ENCODE data around the gene TFCP2. TPM values are rescaled to one million over a fixed set of nuclear protein-coding genes. Genes with fewer than 3 reads are reported as not detected.

Gene TFCP2
- total and polyA plus RNA-seq, 2 experiments from 2014 or later = 12.2 to 17.0 TPM

DNA sequence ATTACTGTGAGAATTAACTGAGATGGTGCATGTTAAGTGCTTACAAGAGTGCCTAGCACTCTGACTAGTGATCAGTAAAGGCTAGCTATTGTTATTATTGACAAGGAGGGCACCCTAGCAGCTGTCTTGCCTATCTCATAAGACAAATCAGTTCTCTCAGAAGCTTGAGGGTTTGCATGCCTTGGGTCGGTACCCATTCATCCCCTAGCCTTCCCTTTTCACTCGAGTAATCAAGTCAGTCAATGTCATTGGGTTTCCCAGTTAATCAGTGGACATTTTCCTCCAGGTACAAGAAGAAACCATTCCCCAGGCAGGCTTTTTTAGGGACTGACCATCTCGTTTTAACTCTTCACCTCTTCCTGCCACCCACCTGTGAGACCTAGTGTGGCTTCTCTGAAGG, 10.4 kb upstream of the TFCP2 start:
- Histone ChIP-seq H3K4me1 (ENCODE audit: low read depth) (no peaks in the 10 kb centered on the region), H3K4me3 (no peak overlapping the region), H3K9me3 (ENCODE audit: low read depth) (no peaks in the 10 kb centered on the region), H3K27me3 (no peaks in the 10 kb centered on the region), H3K36me3 (no peaks in the 10 kb centered on the region), H3K27ac (peak overlapping the region; percentile 11)
- DNase-seq (ENCODE audit: low read depth in 1 of 2, low spot score in 1 of 2) = no peak
- TF ChIP-seq, protein P1, sequence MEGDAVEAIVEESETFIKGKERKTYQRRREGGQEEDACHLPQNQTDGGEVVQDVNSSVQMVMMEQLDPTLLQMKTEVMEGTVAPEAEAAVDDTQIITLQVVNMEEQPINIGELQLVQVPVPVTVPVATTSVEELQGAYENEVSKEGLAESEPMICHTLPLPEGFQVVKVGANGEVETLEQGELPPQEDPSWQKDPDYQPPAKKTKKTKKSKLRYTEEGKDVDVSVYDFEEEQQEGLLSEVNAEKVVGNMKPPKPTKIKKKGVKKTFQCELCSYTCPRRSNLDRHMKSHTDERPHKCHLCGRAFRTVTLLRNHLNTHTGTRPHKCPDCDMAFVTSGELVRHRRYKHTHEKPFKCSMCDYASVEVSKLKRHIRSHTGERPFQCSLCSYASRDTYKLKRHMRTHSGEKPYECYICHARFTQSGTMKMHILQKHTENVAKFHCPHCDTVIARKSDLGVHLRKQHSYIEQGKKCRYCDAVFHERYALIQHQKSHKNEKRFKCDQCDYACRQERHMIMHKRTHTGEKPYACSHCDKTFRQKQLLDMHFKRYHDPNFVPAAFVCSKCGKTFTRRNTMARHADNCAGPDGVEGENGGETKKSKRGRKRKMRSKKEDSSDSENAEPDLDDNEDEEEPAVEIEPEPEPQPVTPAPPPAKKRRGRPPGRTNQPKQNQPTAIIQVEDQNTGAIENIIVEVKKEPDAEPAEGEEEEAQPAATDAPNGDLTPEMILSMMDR (IDR thresholded peaks at IDR 0.05; ENCODE audit: low read depth, low read length) = no peak

DNA sequence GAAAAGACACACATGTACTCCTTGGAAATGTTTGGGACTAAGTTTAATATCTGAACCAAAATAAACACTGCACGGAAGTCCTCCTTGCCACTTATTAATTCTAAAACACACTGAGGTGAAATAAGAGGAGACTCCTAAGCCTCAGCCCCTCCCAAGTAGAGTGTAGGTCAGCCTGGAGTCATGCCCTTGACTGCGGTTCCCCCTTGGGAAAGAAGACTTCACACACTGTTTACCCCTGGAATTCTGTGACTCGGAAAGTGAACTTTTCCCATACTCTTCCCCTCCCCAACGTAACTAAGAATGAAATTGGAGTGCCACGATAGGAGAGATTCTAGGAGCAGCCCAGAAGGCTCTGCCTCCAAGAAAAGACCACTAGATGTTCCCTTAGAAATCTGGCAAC, 8.6 kb upstream of the TFCP2 start:
- H3K9me3 ChIP-seq (ENCODE audit: low read depth) = no peaks in the 10 kb centered on the region
- DNase-seq (ENCODE audit: low read depth in 1 of 2, low spot score in 1 of 2) = no peak

GRCh38 chr12:51177897-51178296, 5.0 kb upstream of the TFCP2 start:
- TF ChIP-seq, protein P1 (IDR thresholded peaks at IDR 0.05; ENCODE audit: low read depth, low read length) = no peak
- Histone ChIP-seq H3K4me1 (ENCODE audit: low read depth) (no peaks in the 10 kb centered on the region), H3K27me3 (peaks cover 5% of the 10 kb centered on the region), H3K9me3 (ENCODE audit: low read depth) (no peaks in the 10 kb centered on the region), H3K27ac (no peak overlapping the region), H3K4me3 (no peak overlapping the region), H3K36me3 (no peaks in the 10 kb centered on the region)
- no peak for DNase-seq (ENCODE audit: low read depth in 1 of 2, low spot score in 1 of 2)

More for the DNA sequence above, 8.6 kb upstream of the TFCP2 start:
- Histone ChIP-seq H3K36me3 (no peaks in the 10 kb centered on the region), H3K4me1 (ENCODE audit: low read depth) (no peaks in the 10 kb centered on the region), H3K27me3 (peaks cover 5% of the 10 kb centered on the region), H3K27ac (no peak overlapping the region), H3K4me3 (no peak overlapping the region)
- TF ChIP-seq, protein P1 (IDR thresholded peaks at IDR 0.05; ENCODE audit: low read depth, low read length) = no peak

GRCh38 chr12:51174501-51174900, 1.6 kb upstream of the TFCP2 start:
- TF ChIP-seq, protein P1 (IDR thresholded peaks at IDR 0.05; ENCODE audit: low read depth, low read length) = no peak
- no peak overlapping the region for H3K27ac ChIP-seq
- H3K27me3 ChIP-seq = peaks cover 5% of the 10 kb centered on the region
- H3K4me3 ChIP-seq = no peak overlapping the region
- no peaks in the 10 kb centered on the region for H3K36me3 ChIP-seq
- H3K4me1 ChIP-seq (ENCODE audit: low read depth) = no peaks in the 10 kb centered on the region
- H3K9me3 ChIP-seq (ENCODE audit: low read depth) = no peaks in the 10 kb centered on the region
- DNase-seq (ENCODE audit: low read depth in 1 of 2, low spot score in 1 of 2) = no peak

DNA sequence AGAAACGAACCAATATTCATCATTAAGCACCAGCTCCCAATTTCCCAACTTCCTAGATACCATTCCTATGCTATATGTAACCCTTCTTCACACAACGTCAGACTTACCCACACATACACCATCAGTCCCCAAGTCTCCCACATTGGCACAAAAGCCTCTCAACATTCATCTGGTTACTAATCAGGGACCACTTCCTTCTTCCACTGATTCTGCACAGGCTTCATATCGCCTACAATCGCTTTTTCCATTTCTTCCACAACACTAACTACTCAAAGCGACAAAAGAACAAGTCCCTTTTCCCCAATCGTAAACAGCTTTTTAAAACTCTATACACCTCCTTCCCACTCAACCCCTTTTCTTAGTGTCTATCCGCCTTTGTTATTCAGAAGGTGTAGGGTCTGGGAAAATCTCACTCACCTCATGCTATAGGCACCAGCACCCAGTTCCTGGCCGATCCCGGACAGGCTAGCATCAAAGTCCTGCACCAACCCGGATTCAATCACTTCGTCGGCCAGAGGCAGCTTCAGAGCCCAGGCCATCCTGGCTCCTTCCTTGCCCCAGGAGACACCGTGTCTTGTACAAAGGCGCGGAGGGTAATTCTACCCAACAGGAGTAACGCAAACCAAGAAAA, 936 bp downstream of the TFCP2 start:
- TF ChIP-seq, protein P1 (IDR thresholded peaks at IDR 0.05; ENCODE audit: low read depth, low read length) = no peak
- Histone ChIP-seq H3K27me3 (no peaks in the 10 kb centered on the region), H3K36me3 (no peaks in the 10 kb centered on the region), H3K4me3 (peak overlapping the region; percentile 63), H3K4me1 (ENCODE audit: low read depth) (no peaks in the 10 kb centered on the region), H3K9me3 (ENCODE audit: low read depth) (no peaks in the 10 kb centered on the region), H3K27ac (peak overlapping the region; percentile 95)
- DNase-seq (ENCODE audit: low read depth in 1 of 2, low spot score in 1 of 2) = peak; percentile 30 to 40
